Endothelial cell of umbilical vein (primary cell): Measurements from ENCODE around the gene P3H1. TPM values are rescaled to one million over a fixed set of nuclear protein-coding genes. Genes with fewer than 3 reads are reported as not detected.

Source experiments
- BruUV-seq: library from RNA; stranded (reverse); fragments of 400-500 nt; replicated peaks from 2 replicates; lab custom pipeline; 2021; lab: Mats Ljungman, UMichigan
- CTCF ChIA-PET: fragments of 300-600, 350-600 bp; sonication (Branson Sonifier 250); formaldehyde crosslinking; loops from one replicate; lab custom pipeline; 2021; ENCODE audit warnings: antibody characterized with exemption, inconsistent platforms; lab: Charles Lee
- POLR2A ChIA-PET: fragments of 300-600, 350-600 bp; sonication (Branson Sonifier 250); formaldehyde crosslinking; loops from one replicate; lab custom pipeline; 2021; ENCODE audit warnings: antibody characterized with exemption, inconsistent platforms; lab: Charles Lee
- DNase-seq: peaks from one replicate; pipeline ENCODE4 v3.0.0-alpha.2; 2011; ENCODE audit warnings: low read depth, low spot score
- FAIRE-seq: peaks from 2 replicates; lab custom pipeline; 2011; peaks lifted over from hg19 to GRCh38; lab: Jason Lieb, UNC
- H2AFZ ChIP-seq: 2 replicates; pipeline ENCODE4 v1.6.0; 2012; ENCODE audit warnings: low read depth, low read length, control low read depth, inconsistent platforms
- H3K27ac ChIP-seq: 2 replicates; pipeline ENCODE4 v1.5.1; 2011; ENCODE audit warnings: low read depth, mild to moderate bottlenecking, control low read depth, low read length, moderate library complexity; ENCODE audit not compliant: insufficient read depth
- H3K27me3 ChIP-seq, 2 experiments: 2 replicates each; pipeline versions ENCODE4 v1.6.0 to v1.6.1; 2011; ENCODE audit warnings: low read length in 2 of 2, mixed read lengths in 1 of 2; ENCODE audit not compliant: control insufficient read depth in 2 of 2, insufficient read depth in 2 of 2
- H3K36me3 ChIP-seq, 2 experiments: 2 replicates in 1 of 2; 3 replicates in 1 of 2; pipeline ENCODE4 v1.5.1; 2011; ENCODE audit warnings: low read length in 2 of 2, mild to moderate bottlenecking in 1 of 2, moderate library complexity in 1 of 2; ENCODE audit not compliant: control insufficient read depth in 2 of 2, insufficient read depth in 2 of 2; ENCODE audit errors: extremely low read depth in 1 of 2
- H3K4me1 ChIP-seq: 3 replicates; pipeline ENCODE4 v1.5.1; 2011; ENCODE audit warnings: mild to moderate bottlenecking, low read length; ENCODE audit not compliant: control insufficient read depth, insufficient read depth; ENCODE audit errors: extremely low read depth
- H3K4me2 ChIP-seq: 2 replicates; pipeline ENCODE4 v1.6.1; 2011; ENCODE audit warnings: low read length, control low read depth, mixed read lengths; ENCODE audit not compliant: insufficient read depth
- H3K4me3 ChIP-seq, 3 experiments: fragments of 200-600 bp in 1 of 3; sonication (generic), shearing (Covaris generic) in 1 of 3; replicated peaks in 1 of 3; 2 replicates each; pipeline ENCODE4 v1.5.1; 2011 to 2016; ENCODE audit warnings: control low read depth in 3 of 3, low read length in 3 of 3, mild to moderate bottlenecking in 2 of 3, inconsistent platforms in 1 of 3, low read depth in 1 of 3, moderate library complexity in 1 of 3; ENCODE audit not compliant: insufficient read depth in 1 of 3
- H3K79me2 ChIP-seq: 2 replicates; pipeline ENCODE4 v1.6.0; 2012; ENCODE audit warnings: low read length, inconsistent platforms; ENCODE audit not compliant: control insufficient read depth, insufficient read depth
- H3K9ac ChIP-seq: replicated peaks from 2 replicates; pipeline ENCODE3; 2011; ENCODE audit warnings: low read length, control low read depth; ENCODE audit not compliant: insufficient read depth; ENCODE audit errors: extremely low read depth
- H3K9me1 ChIP-seq: replicated peaks from 3 replicates; pipeline ENCODE4 v1.6.0; 2011; ENCODE audit warnings: mild to moderate bottlenecking, low read length; ENCODE audit not compliant: control insufficient read depth, insufficient read depth; ENCODE audit errors: extremely low read depth
- H3K9me3 ChIP-seq: replicated peaks from 2 replicates; pipeline ENCODE4 v1.5.1; 2012; ENCODE audit warnings: low read length, inconsistent platforms; ENCODE audit not compliant: control insufficient read depth, insufficient read depth
- H4K20me1 ChIP-seq: replicated peaks from 2 replicates; pipeline ENCODE3; 2011; ENCODE audit warnings: mild to moderate bottlenecking, low read length; ENCODE audit not compliant: control insufficient read depth, insufficient read depth; ENCODE audit errors: extremely low read depth
- EZH2 ChIP-seq: IDR thresholded peaks from 2 replicates; pipeline ENCODE4 v1.6.1; 2012; ENCODE audit warnings: borderline replicate concordance, low read depth, mild to moderate bottlenecking, moderate library complexity, low read length, inconsistent platforms; ENCODE audit not compliant: severe bottlenecking
- FOS ChIP-seq: IDR thresholded peaks from 2 replicates; pipeline ENCODE4 v1.6.1; 2011; ENCODE audit warnings: mild to moderate bottlenecking, low read length, moderate library complexity, borderline replicate concordance; ENCODE audit not compliant: insufficient read depth
- GATA2 ChIP-seq: IDR thresholded peaks from 2 replicates; pipeline ENCODE4 v1.7.0; 2011; ENCODE audit warnings: low read depth, mild to moderate bottlenecking, moderate library complexity, mixed read lengths, low read length; ENCODE audit not compliant: insufficient read length, insufficient read depth
- JUN ChIP-seq: IDR thresholded peaks from 2 replicates; pipeline ENCODE4 v1.6.1; 2011; ENCODE audit warnings: borderline replicate concordance, low read depth; ENCODE audit not compliant: insufficient read length, insufficient read depth
- MYC ChIP-seq: IDR thresholded peaks from one replicate; pipeline ENCODE4 v1.6.1; 2011; ENCODE audit warnings: mild to moderate bottlenecking, low read depth, low read length
- POLR2A ChIP-seq: IDR thresholded peaks from 2 replicates; pipeline ENCODE4 v1.6.1; 2012; ENCODE audit warnings: low read depth, mild to moderate bottlenecking, control low read depth, low read length
- POLR2AphosphoS5 ChIP-seq: IDR thresholded peaks from 2 replicates; pipeline ENCODE4 v1.6.1; 2012; ENCODE audit warnings: low read depth, mild to moderate bottlenecking, control low read depth, low read length, moderate library complexity; ENCODE audit not compliant: insufficient read depth
- dilution Hi-C: fragments of 300-500 bp; cut with MboI; formaldehyde crosslinking; loops from one replicate; pipeline ENCODE4 v1.15.0; 2019; ENCODE audit warnings: low sequenced_read_pairs; ENCODE audit not compliant: extremely low pct_ligation_motif_present
- intact Hi-C: fragments of 100-400 bp; cut with micrococcal nuclease; formaldehyde crosslinking; loops from one replicate; pipeline ENCODE4 v1.10.0; 2022
- polyA plus RNA-seq, 4 experiments: library from polyadenylated mRNA; depleted of rRNA in 3 of 4; stranded (reverse) in 3 of 4; unstranded in 1 of 4; fragments of >200 nt; gene quantifications; 2 replicates each; pipeline versions ENCODE4 v1.2.1 to v1.2.3, GENCODE V29; 2011 to 2012; ENCODE audit warnings: missing spikeins in 1 of 4
- total RNA-seq: library from RNA; stranded (reverse); gene quantifications from 2 replicates; pipeline ENCODE4 v1.2.3, GENCODE V29; 2021
- TF ChIP-seq, protein P1 (sequence below), 2 donors: IDR thresholded peaks; 1 replicate in 1 of 2; 2 replicates in 1 of 2; pipeline ENCODE4 v1.5.1; 2011; ENCODE audit warnings: low read length in 2 of 2, mild to moderate bottlenecking in 2 of 2, moderate library complexity in 2 of 2, control low read depth in 1 of 2, inconsistent platforms in 1 of 2, low read depth in 1 of 2; ENCODE audit not compliant: insufficient read depth in 1 of 2; ENCODE audit errors: extremely low read depth in 1 of 2
- TF ChIP-seq, protein P2 (sequence below): IDR thresholded peaks from 2 replicates; pipeline ENCODE4 v1.6.1; 2011; ENCODE audit not compliant: insufficient read depth, insufficient read length

P3H1 gene
- total and polyA plus RNA-seq, 2 donors (not counting 3 experiments of a cell fraction or from before 2014, with no cell fraction given) = 136 to 194 TPM

DNA sequence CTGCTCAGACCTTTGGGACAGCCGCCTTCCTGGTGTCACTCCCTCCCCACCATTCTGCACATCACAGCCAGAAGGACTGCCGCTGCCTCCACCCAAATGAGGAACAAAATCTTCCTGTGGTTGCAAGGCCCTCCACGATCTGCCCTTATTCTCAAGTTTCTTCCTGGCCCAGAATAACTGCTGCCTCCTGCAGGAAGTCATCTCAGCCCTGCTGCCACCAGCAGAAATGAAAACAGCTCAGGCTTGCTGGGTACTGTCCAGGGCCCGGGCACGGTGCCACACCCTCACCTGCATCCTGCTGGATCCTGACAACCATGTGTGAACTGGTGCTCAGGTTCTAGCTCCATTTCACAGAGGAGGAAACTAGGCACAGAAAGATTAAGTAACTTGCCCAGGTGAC lies 29.6 kb downstream of the P3H1 start:
- Histone ChIP-seq H3K79me2 (no peaks in the 10 kb centered on the region), H3K27ac (no peak overlapping the region), H3K27me3 (no peaks in the 10 kb centered on the region), H3K4me3 (no peak overlapping the region), H3K36me3 (no peaks in the 10 kb centered on the region), H3K4me1 (no peaks in the 10 kb centered on the region), H3K4me2 (no peak overlapping the region), H3K9ac (no peak overlapping the region), H3K9me1 (no peaks in the 10 kb centered on the region), H3K9me3 (no peaks in the 10 kb centered on the region), H2AFZ (no peak overlapping the region), H4K20me1 (no peaks in the 10 kb centered on the region)
- ChIA-PET POLR2A (no interaction called here), CTCF (interaction anchor here (0.7 to 3.4 kb wide), 2 partner anchors 9 to 160 kb away, joined by 4 to 12 read pairs; no protein-coding TSS in a partner anchor)
- dilution Hi-C loops = no loop called here
- TF ChIP-seq, protein P1, sequence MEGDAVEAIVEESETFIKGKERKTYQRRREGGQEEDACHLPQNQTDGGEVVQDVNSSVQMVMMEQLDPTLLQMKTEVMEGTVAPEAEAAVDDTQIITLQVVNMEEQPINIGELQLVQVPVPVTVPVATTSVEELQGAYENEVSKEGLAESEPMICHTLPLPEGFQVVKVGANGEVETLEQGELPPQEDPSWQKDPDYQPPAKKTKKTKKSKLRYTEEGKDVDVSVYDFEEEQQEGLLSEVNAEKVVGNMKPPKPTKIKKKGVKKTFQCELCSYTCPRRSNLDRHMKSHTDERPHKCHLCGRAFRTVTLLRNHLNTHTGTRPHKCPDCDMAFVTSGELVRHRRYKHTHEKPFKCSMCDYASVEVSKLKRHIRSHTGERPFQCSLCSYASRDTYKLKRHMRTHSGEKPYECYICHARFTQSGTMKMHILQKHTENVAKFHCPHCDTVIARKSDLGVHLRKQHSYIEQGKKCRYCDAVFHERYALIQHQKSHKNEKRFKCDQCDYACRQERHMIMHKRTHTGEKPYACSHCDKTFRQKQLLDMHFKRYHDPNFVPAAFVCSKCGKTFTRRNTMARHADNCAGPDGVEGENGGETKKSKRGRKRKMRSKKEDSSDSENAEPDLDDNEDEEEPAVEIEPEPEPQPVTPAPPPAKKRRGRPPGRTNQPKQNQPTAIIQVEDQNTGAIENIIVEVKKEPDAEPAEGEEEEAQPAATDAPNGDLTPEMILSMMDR (IDR thresholded peaks at IDR 0.05; ENCODE audit: extremely low read depth in 1 of 2, insufficient read depth in 1 of 2, low read depth in 1 of 2, low read length in 2 of 2) = no peak
- TF ChIP-seq FOS = no peak
- no peak for TF ChIP-seq POLR2A
- no peak for TF ChIP-seq EZH2
- no peak for TF ChIP-seq JUN
- TF ChIP-seq, protein P2, sequence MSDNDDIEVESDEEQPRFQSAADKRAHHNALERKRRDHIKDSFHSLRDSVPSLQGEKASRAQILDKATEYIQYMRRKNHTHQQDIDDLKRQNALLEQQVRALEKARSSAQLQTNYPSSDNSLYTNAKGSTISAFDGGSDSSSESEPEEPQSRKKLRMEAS = no peak
- no peak for TF ChIP-seq GATA2
- no peak for TF ChIP-seq MYC
- TF ChIP-seq POLR2AphosphoS5 = no peak
- DNase-seq (no peak), FAIRE-seq (no peak)
- no TSS peak for BruUV-seq
- intact Hi-C loops = no loop called here
